Stimulated activated CD4-positive, alpha-beta T cell treated with anti-CD3 and anti-CD28 coated beads, Interleukin-2, amount 100 ng/mL, for 24 hours (primary cell): Measurements from ENCODE around the gene ANGPT4.
"Not testable (repeated sequence)": the region's sequence is repeated elsewhere in the genome, so short reads cannot be mapped to it uniquely, and the experiment has no call there.

Experiments
- DNase-seq, 2 donors: peaks; one replicate each; pipeline ENCODE4 v3.0.0-alpha.2; 2020

Gene ANGPT4

GRCh38 chr20:872855-873520, 43.1 kb downstream of the ANGPT4 start:
- DNase-seq: no peak

- DNase-seq: no peak
Observed at GRCh38 chr20:871948-872347, 44.2 kb downstream of the ANGPT4 start.

DNA sequence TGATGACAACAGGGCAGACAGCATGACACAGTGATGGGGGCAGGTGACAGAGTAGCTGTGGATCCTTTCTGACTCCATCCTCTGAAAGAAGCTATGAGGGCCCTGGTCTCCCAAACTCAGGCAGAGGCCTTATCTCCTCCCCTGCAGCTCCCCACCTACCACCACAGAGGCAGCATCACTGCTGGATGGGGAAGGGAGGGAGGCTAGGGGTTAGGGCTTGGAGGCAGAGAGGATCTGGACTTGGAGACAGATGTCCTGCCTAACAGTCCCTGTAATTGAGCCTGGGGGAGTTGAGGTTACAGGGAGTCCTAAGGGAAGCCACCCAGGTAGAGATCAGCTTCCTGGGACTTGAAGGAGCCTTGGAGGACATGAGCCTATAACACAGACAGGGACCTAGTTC, 44.7 kb downstream of the ANGPT4 start:
- DNase-seq: no peak

DNA sequence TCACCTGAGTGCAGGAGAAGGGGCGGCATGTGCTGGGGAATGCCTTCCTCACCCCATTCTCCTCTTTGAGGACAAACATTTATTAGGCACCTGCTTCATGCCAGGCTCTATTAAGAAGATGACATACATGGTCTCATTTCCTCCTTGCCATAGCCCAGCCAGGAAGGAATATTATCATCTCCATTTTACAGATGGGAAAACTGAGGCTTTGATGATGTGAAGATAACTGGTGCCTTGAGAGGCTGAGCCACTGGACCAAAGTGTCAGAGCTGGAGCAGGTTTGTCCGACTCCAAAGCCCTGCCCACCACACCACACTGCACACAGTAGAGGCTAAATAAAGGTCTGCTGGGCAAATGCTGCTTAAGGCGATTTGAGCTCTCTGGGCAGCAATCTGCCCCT, 45.4 kb downstream of the ANGPT4 start:
- DNase-seq: no peak

- DNase-seq: no peak
Observed at GRCh38 chr20:869606-870005, 46.5 kb downstream of the ANGPT4 start.

- DNase-seq: no peak
Observed at GRCh38 chr20:868279-868678, 47.9 kb downstream of the ANGPT4 start.

- DNase-seq: no peak
Observed at GRCh38 chr20:865440-865839, 50.7 kb downstream of the ANGPT4 start.

GRCh38 chr20:860891-861290, 55.2 kb downstream of the ANGPT4 start:
- no peak for DNase-seq

DNA sequence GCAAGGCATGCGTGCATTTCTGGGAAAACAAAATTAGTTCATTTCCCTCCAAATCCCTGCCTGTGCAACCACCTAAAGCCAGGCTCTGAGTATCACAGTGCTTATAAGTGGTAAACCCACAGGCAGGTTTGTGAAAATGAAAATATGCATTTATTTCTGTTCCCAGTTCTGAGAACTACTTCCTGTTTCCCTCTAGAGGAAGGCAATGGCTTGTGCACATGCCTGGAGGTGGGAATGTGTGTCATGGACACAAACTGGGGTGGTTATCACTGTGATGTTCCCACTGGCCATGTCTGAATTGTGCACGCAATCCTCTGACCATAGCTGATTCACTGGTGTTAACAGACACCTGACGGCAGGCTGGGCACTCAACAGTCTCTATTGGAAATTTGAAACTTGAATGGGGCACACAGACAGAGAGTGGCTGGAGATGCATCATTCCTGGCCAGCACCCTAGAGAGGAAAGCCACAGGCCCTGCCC, 56.3 kb downstream of the ANGPT4 start:
- DNase-seq: no peak

DNA sequence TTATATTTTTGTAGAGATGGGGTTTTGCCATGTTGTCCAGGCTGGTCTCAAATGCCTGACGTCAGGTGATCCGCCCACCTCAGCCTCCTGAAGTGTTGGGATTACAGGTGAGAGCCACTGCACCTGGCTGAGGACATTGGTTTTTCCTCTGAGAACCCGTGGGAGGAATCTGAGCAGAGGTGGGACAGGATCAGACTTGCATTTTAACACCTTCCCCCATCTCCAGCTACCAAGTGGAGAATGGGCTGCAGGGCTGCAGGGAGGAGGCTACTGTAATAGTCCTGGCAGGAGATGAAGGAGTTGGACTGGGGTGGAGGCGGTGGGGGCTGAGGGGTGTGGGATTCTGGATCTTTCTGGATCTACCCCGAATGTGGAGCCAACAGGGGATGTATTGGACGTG, 58.1 kb downstream of the ANGPT4 start:
- no peak for DNase-seq

GRCh38 chr20:856361-856775, 59.8 kb downstream of the ANGPT4 start:
- DNase-seq: peak; percentile 55 to 58

GRCh38 chr20:855466-856360, 60.4 kb downstream of the ANGPT4 start:
- no peak for DNase-seq

- no peak for DNase-seq
Observed at GRCh38 chr20:854601-855000, 61.5 kb downstream of the ANGPT4 start.

DNA sequence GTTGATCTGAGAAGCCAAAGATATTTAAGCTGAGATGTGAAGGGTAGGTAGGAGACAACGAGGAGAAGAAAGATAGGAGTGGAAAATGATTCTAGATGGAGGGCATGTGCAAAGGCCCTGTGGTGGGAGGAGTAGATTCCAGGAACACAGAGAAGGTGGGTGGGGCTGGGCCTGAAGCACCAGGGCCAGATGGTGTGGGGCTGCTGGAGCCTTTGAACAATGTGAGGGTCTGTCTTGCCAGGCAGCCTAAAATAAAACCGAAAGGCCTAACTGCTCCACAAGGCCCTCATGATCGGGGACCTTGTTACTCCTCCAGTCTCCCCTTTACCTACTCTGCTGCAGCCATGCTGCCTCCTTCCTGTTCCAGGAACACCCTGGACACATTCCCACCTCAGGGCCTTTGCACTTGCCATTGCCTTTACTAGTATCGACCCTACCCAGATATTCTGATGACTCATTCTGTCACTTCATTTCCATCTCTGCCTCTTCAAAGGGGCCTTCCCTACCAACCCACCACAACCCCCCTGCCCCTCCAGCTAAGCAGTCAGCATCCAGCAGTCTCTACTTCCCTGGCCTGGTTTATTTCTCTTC, 62.6 kb downstream of the ANGPT4 start:
- DNase-seq: no peak

GRCh38 chr20:848731-849130, 67.4 kb downstream of the ANGPT4 start:
- not testable (repeated sequence) for DNase-seq

DNA sequence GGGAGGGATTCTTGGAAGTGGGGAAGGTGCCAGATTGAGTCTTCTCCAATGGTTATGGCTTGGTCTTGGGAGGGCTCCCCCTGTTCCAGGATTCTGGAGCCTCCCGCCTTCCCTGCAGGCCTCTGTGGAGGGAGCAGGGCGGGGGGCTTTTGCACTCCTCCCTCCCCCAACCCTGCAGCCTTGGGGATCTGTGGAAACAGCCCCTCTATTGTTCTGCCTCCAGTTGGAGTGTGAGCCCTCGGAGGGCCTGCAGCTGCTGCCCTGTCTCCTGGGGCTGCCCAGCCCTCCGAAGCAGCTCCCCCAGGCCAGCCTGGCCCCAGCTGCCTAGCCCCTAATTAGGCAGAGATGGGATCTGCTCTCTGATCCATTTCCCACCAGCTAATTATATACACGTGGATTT, 67.9 kb downstream of the ANGPT4 start:
- DNase-seq: no peak

DNA sequence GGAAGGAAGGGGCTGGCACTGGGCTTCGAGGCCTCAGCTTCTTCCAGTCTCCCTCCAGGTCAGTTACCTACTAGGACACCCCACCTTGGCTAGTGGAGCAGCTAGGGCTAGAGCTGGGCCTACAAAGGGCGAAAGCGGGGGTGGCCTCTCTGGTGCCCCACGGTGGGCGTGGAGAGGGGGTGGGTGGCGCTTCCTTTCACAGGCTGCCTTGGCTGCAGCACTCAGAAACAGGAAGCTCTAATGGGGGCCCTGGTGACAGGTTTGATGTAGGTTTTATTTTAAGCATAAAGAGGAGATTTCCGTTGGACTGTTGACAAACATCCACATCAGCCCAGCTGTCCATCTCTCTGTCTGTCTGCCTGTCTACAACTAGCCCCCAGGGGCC, 69.2 kb downstream of the ANGPT4 start:
- peak; percentile 60 to 61 for DNase-seq

DNA sequence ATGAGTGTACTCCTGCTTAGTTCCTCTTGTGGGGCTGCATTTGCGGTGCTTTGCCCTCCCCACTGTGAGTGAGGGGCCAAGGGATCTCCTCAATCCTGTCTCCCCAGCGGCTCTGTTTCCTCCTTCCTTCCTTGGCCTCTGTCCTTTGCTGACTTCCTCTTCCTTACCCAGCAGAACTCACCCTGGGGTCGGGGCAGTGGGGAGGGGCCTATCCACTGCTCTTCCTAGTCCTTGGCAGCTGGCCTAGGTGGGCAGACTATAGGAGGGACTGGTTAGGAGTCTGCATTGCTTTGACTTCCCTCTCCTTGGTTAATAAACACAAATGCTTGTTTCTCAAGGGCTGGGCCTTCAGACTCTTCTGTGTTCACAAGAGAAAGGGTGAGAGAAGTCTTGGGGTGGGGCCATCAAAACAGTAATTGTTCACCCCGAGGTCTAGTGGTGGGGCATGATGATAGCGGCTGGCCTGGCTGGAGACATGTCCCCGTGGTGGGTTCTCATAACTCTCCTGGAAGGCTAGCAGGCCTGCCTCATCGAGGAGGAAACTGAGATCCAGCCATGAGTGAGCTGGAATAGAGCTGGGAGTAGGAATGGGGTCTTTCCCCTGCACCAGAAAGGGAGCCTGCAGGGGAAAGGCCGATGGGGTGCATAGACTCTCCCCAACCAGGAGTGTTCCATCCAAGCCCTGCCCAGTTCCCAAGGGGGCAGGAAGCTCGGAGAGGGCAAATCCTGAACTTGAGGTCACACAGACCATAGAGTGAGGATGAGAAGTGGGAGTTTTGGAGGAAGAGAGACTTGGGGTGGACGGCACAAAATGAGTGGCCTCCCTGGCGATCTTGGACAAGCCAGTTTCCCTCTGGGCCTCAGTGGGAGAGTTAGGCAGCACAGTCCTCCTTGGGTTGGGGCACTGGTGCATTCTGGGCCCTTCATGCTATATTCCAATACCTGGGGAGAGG, 69.9 kb downstream of the ANGPT4 start:
- DNase-seq: no peak

DNA sequence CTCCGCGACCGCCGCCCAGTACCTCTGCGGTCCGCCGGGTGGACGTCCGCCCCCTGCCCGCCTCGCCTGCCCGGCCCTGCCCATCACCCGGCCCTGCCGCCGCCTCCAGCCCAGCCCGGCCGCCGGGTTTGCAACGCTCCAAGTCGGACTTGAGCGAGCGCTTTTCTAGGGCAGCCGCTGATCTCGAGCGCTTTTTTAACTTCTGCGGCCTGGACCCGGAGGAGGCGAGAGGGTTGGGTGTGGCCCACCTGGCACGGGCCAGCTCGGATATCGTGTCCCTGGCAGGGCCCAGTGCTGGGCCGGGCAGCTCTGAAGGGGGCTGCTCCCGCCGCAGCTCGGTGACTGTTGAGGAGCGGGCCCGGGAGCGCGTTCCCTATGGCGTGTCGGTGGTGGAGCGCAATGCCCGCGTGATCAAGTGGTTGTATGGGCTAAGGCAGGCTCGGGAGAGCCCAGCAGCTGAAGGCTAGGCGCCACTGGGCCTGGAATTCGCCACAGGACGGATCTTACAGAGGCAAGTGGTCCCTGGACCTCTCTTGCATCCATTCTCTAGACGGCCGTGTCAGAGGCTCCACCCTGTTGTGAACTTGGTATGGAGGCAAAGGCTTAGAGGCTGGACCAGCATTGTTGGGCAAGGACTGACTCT, 70.8 kb downstream of the ANGPT4 start:
- peak in 1 of 2 donors; percentile 20 for DNase-seq

- peak; percentile 87 to 92 for DNase-seq
Observed at GRCh38 chr20:844473-845225, 71.5 kb downstream of the ANGPT4 start.

- DNase-seq: no peak
Observed at GRCh38 chr20:843912-844311, 72.2 kb downstream of the ANGPT4 start.
